ENCODE results near the gene SKIC3. TPM values are rescaled to one million over a fixed set of nuclear protein-coding genes. Genes with fewer than 3 reads are reported as not detected.

Gene SKIC3
- total RNA-seq (75.4 and 85.3 TPM in 2 replicates), polyA plus RNA-seq (24.9 and 36.1 TPM in 2 replicates), polyA minus RNA-seq (26.4 and 31.6 TPM in 2 replicates)
- total RNA-seq (2013) = 81.6 TPM

DNA sequence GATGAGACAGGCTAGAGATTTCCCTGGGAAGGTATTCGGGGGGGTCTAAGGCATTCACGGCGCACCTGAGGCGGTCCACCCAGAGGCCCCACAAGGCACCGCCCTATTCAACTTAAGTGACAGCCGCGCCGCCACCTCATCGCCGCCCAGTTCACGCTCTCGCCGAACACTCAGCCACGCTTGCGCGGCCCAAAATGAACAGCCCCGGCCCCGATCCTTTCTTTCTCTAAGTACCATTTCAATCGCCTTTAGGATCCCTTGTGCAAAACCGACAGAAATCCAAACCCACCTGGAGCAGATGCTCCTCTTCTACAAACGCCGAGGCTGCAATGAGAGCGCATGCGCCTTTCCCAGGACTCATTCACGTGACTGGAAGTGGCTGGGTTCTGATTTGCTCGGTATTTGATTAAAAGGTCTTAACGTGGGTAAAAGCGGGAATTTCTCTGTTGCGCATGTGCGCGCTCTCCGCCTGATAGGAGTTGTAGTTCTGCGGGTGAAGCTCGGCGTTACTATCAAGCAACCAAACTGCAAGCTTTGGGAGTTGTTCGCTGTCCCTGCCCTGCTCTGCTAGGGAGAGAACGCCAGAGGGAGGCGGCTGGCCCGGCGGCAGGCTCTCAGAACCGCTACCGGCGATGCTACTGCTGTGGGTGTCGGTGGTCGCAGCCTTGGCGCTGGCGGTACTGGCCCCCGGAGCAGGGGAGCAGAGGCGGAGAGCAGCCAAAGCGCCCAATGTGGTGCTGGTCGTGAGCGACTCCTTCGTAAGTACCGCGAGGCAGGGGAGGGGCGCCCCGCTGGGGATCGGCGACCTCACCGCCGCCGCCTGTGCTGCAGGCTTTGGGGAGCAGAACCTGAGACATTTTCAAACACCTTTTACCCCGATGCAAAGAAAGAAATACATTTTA, at the start of gene SKIC3, which contains the start of gene ARSK:
Gene SKIC3 (minus strand): TSS at position 331 of the 902 bp plus-strand sequence. CDS start 7,827 bp downstream, outside the sequence.
Gene ARSK (plus strand): TSS at position 455 of the 902 bp plus-strand sequence. CDS start 178 bp downstream, at position 633.
- H3K27me3 ChIP-seq (replicated peaks in 1 of 4; ENCODE audit: control extremely low read depth in 1 of 4, control insufficient read depth in 3 of 4, insufficient read depth in 4 of 4, low read length in 3 of 4) = no peaks in the 10 kb centered on the region
- peak within 1 kb of the TSS; percentile 71 to 80 for H3K27ac ChIP-seq (ENCODE audit: low read length in 2 of 2)
- H3K9ac ChIP-seq (ENCODE audit: low read length) = peak within 1 kb of the TSS; percentile 72
- H3K4me2 ChIP-seq (replicated peaks; ENCODE audit: low read depth, low read length, poor library complexity, severe bottlenecking) = peak within 1 kb of the TSS; percentile 74
- peak; percentile 85 for ATAC-seq (ENCODE audit: low read depth)
- peak within 1 kb of the TSS; percentile 93 for H3K4me3 Mint-ChIP-seq
- H2AFZ ChIP-seq (ENCODE audit: insufficient read depth, low read depth, low read length, poor library complexity, severe bottlenecking) = peak within 1 kb of the TSS; percentile 85
- H3K27ac Mint-ChIP-seq = peak within 1 kb of the TSS; percentile 90
- H3K4me1 ChIP-seq (ENCODE audit: control insufficient read depth in 2 of 2, insufficient read depth in 2 of 2, low read length in 2 of 2) = peaks cover 14 to 20% of the 10 kb centered on the region in 2 donors
- H3K79me2 ChIP-seq (ENCODE audit: control insufficient read depth, insufficient read depth, low read length) = peaks cover 49% of the 10 kb centered on the region
- ChIA-PET CTCF (interaction anchor here (0.8 to 1.0 kb wide), 3 partner anchors 92 to 253 kb away, joined by 3 to 5 read pairs (median 4); partner anchors contain the start of gene RFESD), POLR2A (interaction anchor here (0.8 kb wide), 1 partner anchor 65 kb away, joined by 3 read pairs; no protein-coding TSS in a partner anchor)
- H3K4me1 Mint-ChIP-seq = peaks cover 41% of the 10 kb centered on the region
- DNase-seq = peak; percentile 99
- H3K9me3 Mint-ChIP-seq (ENCODE audit: insufficient read depth) = no peaks in the 10 kb centered on the region
- intact Hi-C loops (cut with micrococcal nuclease) = loop anchor here (1.0 to 10.0 kb wide), 7 partner anchors 65 to 1628 kb away; partner anchors contain the start of genes GLRX, GPR150, KIAA0825 and RFESD
- peaks cover 16% of the 10 kb centered on the region for H4K20me1 ChIP-seq (ENCODE audit: control insufficient read depth, insufficient read depth, low read length, poor library complexity, severe bottlenecking)
- peak within 1 kb of the TSS; percentile 70 to 91 (median 81) for H3K4me3 ChIP-seq (ENCODE audit: control extremely low read depth in 1 of 5, extremely low read depth in 1 of 5, insufficient read depth in 1 of 5, low read depth in 2 of 5, low read length in 4 of 5)
- under 1% methylated on average over 63 of the region's 63 CpGs for WGBS (ENCODE audit: insufficient coverage)
- no peak for TF ChIP-seq EZH2 (IDR thresholded peaks at IDR 0.05; ENCODE audit: borderline replicate concordance, insufficient read depth, low read depth, low read length, poor library complexity, severe bottlenecking)
- TF ChIP-seq, protein P1, sequence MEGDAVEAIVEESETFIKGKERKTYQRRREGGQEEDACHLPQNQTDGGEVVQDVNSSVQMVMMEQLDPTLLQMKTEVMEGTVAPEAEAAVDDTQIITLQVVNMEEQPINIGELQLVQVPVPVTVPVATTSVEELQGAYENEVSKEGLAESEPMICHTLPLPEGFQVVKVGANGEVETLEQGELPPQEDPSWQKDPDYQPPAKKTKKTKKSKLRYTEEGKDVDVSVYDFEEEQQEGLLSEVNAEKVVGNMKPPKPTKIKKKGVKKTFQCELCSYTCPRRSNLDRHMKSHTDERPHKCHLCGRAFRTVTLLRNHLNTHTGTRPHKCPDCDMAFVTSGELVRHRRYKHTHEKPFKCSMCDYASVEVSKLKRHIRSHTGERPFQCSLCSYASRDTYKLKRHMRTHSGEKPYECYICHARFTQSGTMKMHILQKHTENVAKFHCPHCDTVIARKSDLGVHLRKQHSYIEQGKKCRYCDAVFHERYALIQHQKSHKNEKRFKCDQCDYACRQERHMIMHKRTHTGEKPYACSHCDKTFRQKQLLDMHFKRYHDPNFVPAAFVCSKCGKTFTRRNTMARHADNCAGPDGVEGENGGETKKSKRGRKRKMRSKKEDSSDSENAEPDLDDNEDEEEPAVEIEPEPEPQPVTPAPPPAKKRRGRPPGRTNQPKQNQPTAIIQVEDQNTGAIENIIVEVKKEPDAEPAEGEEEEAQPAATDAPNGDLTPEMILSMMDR (IDR thresholded peaks at IDR 0.05) = peak; percentile 29
- no peaks in the 10 kb centered on the region for H3K9me3 ChIP-seq (ENCODE audit: control extremely low read depth in 1 of 3, control insufficient read depth in 2 of 3, insufficient read depth in 1 of 3, low read length in 2 of 3)
- no peaks in the 10 kb centered on the region for H3K27me3 Mint-ChIP-seq
- peaks cover 0 to 3% of the 10 kb centered on the region in 2 experiments for H3K36me3 ChIP-seq (replicated peaks in 1 of 2; ENCODE audit: control extremely low read depth in 1 of 2, control insufficient read depth in 1 of 2, extremely low read depth in 1 of 2, insufficient read depth in 2 of 2, low read length in 1 of 2)
